Central memory CD8-positive, alpha-beta T cell (primary cell): Measurements from ENCODE around the gene FHL2.

Experiments used
- ATAC-seq: fragments of 150-1000 bp; cut with Tn5 transposase; replicated peaks from 2 replicates; pipeline ENCODE4 v1.10.0; 2022; ENCODE audit warnings: mild to moderate bottlenecking, moderate FRiP score, moderate number of reproducible peaks; ENCODE audit not compliant: poor library complexity, severe bottlenecking; ENCODE audit errors: extremely low read depth
- DNase-seq, 2 donors: peaks; one replicate each; pipeline ENCODE4 v3.0.0; 2021; ENCODE audit warnings: low spot score in 2 of 2
- H3K27ac Mint-ChIP-seq: one replicate; pipeline ENCODE4 v1.8.0; 2022; ENCODE audit warnings: low read depth, mild to moderate bottlenecking, moderate library complexity, mixed read lengths
- H3K27me3 Mint-ChIP-seq: one replicate; pipeline ENCODE4 v1.8.0; 2022; ENCODE audit warnings: mixed read lengths
- H3K36me3 Mint-ChIP-seq: one replicate; pipeline ENCODE4 v1.8.0; 2022; ENCODE audit warnings: mild to moderate bottlenecking, moderate library complexity, mixed read lengths; ENCODE audit not compliant: insufficient read depth
- H3K4me1 Mint-ChIP-seq: one replicate; pipeline ENCODE4 v1.8.0; 2022; ENCODE audit warnings: mixed read lengths
- H3K4me3 Mint-ChIP-seq: one replicate; pipeline ENCODE4 v1.8.0; 2022; ENCODE audit warnings: mild to moderate bottlenecking, moderate library complexity, mixed read lengths
- H3K9me3 Mint-ChIP-seq: one replicate; pipeline ENCODE4 v1.8.0; 2022; ENCODE audit warnings: mixed read lengths

The FHL2 gene

GRCh38 chr2:105391058-105391627, 7.7 kb downstream of the FHL2 start:
- Mint-ChIP-seq H3K9me3 (no peaks in the 10 kb centered on the region), H3K27ac (no peak overlapping the region), H3K4me1 (no peaks in the 10 kb centered on the region), H3K36me3 (no peaks in the 10 kb centered on the region), H3K27me3 (peaks cover 12% of the 10 kb centered on the region), H3K4me3 (no peak overlapping the region)
- ATAC-seq (no peak), DNase-seq (no peak)

GRCh38 chr2:105390454-105390853, 8.4 kb downstream of the FHL2 start:
- H3K27me3 Mint-ChIP-seq, result peaks cover 5% of the 10 kb centered on the region
- H3K27ac Mint-ChIP-seq, result no peak overlapping the region
- ATAC-seq (no peak), DNase-seq (no peak)
- no peaks in the 10 kb centered on the region for H3K9me3 Mint-ChIP-seq
- no peaks in the 10 kb centered on the region for H3K36me3 Mint-ChIP-seq
- no peak overlapping the region for H3K4me3 Mint-ChIP-seq
- H3K4me1 Mint-ChIP-seq, result no peaks in the 10 kb centered on the region

DNA sequence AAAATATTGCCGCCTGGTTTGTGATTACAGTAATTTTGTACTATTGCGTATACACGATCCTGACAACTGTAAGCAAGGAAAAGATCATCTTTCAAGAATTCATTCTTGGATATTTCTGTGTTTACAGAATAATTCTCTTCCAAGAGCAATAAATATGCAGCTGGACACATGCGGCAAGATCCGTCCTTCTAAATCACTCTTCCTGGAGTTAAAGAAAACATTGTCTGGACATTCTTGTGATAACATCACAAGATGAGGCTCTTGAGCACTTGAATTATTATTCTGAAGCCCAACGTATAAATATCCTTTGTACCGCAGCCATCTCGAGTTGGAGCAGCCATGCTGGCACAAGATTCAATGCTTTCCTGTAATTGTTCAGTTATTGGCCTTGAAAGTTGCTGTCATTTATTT, 9.9 kb downstream of the FHL2 start:
- Mint-ChIP-seq H3K27me3 (no peaks in the 10 kb centered on the region), H3K27ac (no peak overlapping the region), H3K36me3 (peaks cover 2% of the 10 kb centered on the region), H3K4me1 (no peaks in the 10 kb centered on the region), H3K4me3 (no peak overlapping the region), H3K9me3 (no peaks in the 10 kb centered on the region)
- DNase-seq (no peak), ATAC-seq (no peak)

DNA sequence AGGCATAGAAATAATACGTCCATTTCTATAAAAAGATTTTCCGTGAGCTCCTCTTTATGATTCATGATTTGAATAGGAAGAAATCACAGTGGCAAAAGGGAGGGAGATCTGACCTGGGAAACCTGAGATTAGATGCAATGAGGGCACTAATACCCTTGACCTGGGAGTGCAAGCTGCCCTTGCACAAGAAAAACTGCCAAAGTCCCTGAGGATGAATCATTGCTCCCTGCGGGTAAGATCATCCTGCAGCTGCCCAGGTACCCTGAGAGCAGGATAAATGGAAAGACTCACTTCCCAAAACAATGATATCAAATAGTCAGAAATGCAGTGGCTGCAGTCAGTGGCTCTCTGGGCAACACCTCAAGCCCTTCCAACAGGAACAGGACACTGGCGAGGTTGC, 11.6 kb downstream of the FHL2 start:
- Mint-ChIP-seq H3K9me3 (no peaks in the 10 kb centered on the region), H3K27ac (no peak overlapping the region), H3K27me3 (no peaks in the 10 kb centered on the region), H3K4me3 (no peak overlapping the region), H3K4me1 (no peaks in the 10 kb centered on the region), H3K36me3 (peaks cover 2% of the 10 kb centered on the region)
- ATAC-seq (no peak), DNase-seq (no peak)

DNA sequence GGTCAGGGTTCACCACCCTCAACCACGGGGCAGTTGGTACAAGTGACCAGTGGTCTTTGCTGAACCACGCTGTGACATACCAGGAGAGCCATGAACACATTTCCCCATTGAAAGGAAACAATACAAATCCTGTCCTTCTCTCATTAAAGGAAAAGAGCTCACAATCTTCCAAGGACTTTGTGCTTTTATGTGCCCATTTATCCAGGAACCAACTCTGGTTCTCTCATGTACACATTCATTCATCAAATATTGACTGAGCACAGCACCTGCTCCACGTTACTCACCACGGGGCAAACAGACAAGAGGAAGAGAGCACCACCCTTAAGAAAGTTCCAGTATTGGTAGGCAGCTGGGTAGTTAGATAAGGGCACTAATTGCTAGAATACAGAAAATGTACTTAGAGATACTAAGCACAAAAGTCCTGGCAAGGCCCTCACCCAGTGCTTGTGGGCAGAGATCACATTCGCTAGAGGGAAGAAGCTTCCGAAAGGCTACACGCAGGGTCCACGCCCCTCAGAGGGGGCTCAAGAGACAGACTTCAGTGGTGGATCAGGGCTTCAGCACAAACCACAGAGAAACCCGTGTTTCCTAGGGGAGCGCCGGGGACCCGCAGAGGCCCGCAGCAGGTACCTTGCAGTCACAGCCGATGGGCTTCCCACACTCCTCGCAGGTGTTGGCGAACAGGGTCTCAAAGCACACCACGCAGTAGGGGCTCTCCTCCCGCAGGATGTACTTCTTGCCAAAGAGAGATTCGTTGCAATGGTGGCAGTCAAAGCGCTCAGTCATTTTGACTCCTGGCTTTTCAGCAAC, 12.9 kb downstream of the FHL2 start:
- Mint-ChIP-seq H3K9me3 (no peaks in the 10 kb centered on the region), H3K4me3 (no peak overlapping the region), H3K36me3 (peaks cover 2% of the 10 kb centered on the region), H3K27me3 (no peaks in the 10 kb centered on the region), H3K27ac (no peak overlapping the region), H3K4me1 (no peaks in the 10 kb centered on the region)
- ATAC-seq (no peak), DNase-seq (no peak)

DNA sequence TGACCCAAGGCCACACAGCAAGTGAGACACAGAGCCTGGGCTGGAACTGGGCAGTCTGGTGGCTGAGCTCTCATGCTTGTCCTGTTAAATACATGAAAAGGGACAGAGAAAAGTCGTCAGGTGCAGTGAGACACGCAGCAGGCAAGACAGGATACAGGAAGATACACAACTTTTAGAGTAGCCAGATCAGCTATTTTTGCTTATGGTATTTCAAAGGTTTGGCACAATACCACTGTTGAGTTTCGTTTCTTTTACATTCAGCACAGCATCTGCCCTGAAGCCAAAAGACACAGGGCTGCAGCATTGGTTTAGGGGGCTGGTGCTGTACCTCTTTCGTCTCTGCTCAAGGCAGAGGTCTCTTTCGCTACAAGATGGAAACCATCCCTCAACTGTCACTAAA, 14.0 kb downstream of the FHL2 start:
- no peaks in the 10 kb centered on the region for H3K4me1 Mint-ChIP-seq
- no peak overlapping the region for H3K27ac Mint-ChIP-seq
- no peaks in the 10 kb centered on the region for H3K27me3 Mint-ChIP-seq
- H3K9me3 Mint-ChIP-seq, result no peaks in the 10 kb centered on the region
- peaks cover 2% of the 10 kb centered on the region for H3K36me3 Mint-ChIP-seq
- ATAC-seq, result no peak
- no peak overlapping the region for H3K4me3 Mint-ChIP-seq
- no peak for DNase-seq

DNA sequence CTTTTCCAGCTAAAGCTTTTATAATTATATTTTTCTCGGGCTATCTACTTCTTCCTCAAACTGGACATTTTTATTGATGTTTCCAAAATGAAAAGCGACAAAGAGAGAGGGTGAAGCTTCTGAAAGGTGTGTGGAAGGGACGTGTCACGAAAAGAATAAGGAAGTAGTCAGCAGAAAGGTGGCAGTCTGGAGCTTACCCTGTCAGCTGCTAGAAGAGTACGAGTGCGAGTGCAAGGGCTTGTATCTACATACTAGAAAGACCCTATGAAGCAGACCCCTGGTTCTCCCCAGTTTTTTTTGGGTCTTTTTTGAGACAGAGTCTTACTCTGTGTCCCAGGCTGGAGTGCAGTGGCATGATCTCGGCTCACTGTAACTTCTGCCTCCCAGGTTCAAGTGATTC, 14.6 kb downstream of the FHL2 start:
- no peaks in the 10 kb centered on the region for H3K4me1 Mint-ChIP-seq
- H3K9me3 Mint-ChIP-seq, result no peaks in the 10 kb centered on the region
- no peak overlapping the region for H3K4me3 Mint-ChIP-seq
- peaks cover 2% of the 10 kb centered on the region for H3K36me3 Mint-ChIP-seq
- ATAC-seq, result no peak
- H3K27me3 Mint-ChIP-seq, result no peaks in the 10 kb centered on the region
- no peak overlapping the region for H3K27ac Mint-ChIP-seq
- DNase-seq, result no peak

DNA sequence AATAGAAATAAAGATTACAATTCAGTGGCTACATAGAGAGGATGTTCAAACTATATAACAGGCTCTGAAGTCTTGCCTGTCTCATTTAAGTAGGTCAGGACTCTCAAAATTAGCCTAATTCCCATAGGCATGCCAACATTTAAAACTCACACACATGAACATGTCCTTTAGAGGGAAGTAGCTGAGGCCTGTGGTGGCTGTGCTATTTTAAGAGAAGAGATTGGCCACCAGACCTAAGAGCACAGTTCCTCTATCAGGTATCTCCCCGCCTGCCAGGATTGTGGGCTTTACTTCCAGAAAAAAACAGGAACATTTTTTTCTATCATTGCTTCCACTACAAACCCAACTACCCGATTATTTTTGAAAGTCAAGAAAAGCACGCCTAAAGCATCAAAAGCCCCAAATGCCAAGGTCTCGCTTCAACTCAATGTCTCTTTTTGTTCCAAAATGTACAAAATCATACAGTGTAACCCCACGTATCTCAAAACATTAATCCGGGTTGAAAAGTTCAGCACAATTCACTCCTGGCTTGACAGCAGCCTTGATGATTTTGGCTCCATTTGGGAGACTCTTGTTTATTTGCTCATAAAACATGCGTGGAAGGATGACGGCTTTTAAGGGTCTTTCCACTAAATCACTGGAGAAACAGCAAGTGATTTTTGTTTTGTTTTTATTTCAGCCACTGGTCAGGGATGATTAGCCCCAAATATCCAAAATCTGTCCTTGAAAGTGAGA, 15.3 kb downstream of the FHL2 start:
- Mint-ChIP-seq H3K9me3 (no peaks in the 10 kb centered on the region), H3K27ac (no peak overlapping the region), H3K4me1 (no peaks in the 10 kb centered on the region), H3K36me3 (peaks cover 2% of the 10 kb centered on the region), H3K27me3 (no peaks in the 10 kb centered on the region), H3K4me3 (no peak overlapping the region)
- ATAC-seq (no peak), DNase-seq (no peak)

- DNase-seq, result no peak
- H3K36me3 Mint-ChIP-seq, result peaks cover 2% of the 10 kb centered on the region
- H3K9me3 Mint-ChIP-seq, result no peaks in the 10 kb centered on the region
- H3K4me3 Mint-ChIP-seq, result no peak overlapping the region
- no peaks in the 10 kb centered on the region for H3K4me1 Mint-ChIP-seq
- no peak overlapping the region for H3K27ac Mint-ChIP-seq
- ATAC-seq, result no peak
- no peaks in the 10 kb centered on the region for H3K27me3 Mint-ChIP-seq
These were observed 16.7 kb downstream of the FHL2 start for GRCh38 chr2:105382177-105382576.

DNA sequence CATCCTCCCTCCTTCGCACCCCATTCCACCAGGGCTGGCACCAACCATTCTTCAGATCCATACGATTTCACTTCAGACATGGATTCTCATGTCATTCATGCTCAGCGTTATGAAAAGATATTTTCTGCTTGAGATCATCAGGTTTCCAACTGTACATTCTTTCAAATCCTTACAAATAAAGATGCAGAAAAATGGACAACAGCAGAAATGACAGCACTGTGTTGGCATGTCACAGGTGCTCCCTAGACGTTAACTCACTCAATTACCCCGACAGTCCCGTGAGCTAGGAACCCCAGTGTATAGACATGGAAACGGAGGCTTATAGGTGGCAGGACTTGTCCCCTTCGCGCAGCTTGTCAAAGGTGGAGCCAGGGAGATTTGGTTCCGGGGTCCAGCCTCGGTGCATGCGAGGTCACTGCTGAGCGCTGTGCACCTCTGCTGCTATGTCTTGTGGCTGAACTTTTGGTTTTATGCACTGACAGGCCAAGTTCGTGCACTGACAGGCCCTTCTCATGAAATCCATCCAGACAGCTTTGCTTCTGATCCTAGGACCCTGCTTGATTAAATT, 17.7 kb downstream of the FHL2 start:
- Mint-ChIP-seq H3K4me1 (no peaks in the 10 kb centered on the region), H3K27ac (no peak overlapping the region), H3K4me3 (no peak overlapping the region), H3K36me3 (peaks cover 2% of the 10 kb centered on the region), H3K27me3 (no peaks in the 10 kb centered on the region), H3K9me3 (no peaks in the 10 kb centered on the region)
- DNase-seq (no peak), ATAC-seq (no peak)

DNA sequence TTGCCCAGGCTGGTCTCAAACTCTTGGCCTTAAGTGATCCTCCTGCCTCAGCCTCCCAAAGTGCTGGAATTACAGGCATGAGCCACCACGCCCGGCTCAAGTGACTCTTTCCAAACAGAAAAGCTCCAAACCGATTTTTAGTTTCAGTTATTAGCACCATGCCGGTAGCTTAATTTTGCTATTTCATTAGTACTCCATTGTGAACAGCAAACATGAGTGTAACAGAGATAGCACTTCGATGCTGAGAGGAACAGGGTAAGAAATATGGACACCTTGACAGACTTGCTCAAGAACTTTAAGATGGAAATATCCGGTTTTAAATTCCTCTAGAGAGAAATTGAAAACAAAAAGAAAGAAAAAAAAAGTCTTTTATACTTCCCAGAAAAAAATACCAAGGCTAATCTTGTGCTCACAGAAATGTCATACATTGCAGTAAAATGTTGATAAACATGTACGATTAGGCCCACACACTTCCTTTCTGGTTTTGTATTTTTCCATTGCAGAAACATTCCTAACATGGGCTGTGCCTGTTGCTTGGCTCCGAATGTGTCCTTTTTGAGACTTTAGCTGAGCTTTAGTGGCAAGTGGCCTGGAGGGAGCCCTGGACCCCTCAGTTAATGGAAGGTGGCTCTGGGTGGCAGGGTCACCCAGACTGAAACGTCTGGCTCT, 18.3 kb downstream of the FHL2 start:
- DNase-seq (no peak), ATAC-seq (no peak)
- Mint-ChIP-seq H3K9me3 (no peaks in the 10 kb centered on the region), H3K4me1 (no peaks in the 10 kb centered on the region), H3K36me3 (peaks cover 2% of the 10 kb centered on the region), H3K27me3 (no peaks in the 10 kb centered on the region), H3K27ac (no peak overlapping the region), H3K4me3 (no peak overlapping the region)

DNA sequence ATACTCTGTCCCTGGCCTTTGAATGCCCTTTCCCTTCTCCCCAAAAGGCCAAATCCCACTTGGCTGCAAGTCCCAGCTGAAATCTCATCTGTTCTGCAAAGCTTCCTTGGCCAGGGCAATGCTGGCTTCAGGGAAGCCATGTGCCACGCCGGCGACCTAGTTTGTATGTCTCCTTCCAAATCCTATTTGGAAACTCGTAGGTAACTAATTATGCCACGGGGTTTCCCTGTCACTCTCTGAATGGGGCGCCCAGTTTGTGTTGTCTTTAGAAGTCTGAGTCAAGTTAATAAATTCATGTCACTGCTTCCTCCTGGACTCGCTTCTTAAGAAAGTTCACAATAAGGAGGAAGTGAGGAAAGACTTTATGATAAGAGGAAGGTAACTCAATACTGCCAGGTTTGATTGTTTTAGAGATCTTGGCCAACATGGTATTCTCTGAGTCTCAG, 19.1 kb downstream of the FHL2 start:
- H3K9me3 Mint-ChIP-seq, result no peaks in the 10 kb centered on the region
- DNase-seq (no peak), ATAC-seq (no peak)
- no peaks in the 10 kb centered on the region for H3K27me3 Mint-ChIP-seq
- no peaks in the 10 kb centered on the region for H3K4me1 Mint-ChIP-seq
- H3K27ac Mint-ChIP-seq, result peak overlapping the region; percentile 52
- no peak overlapping the region for H3K4me3 Mint-ChIP-seq
- H3K36me3 Mint-ChIP-seq, result peaks cover 2% of the 10 kb centered on the region
